Stimulated activated CD4-positive, alpha-beta T cell treated with anti-CD3 and anti-CD28 coated beads, Interleukin-4, amount 100 ng/mL, for 24 hours (primary cell): Measurements from ENCODE around the gene NOXO1.
"Not testable (repeated sequence)": the region's sequence is repeated elsewhere in the genome, so short reads cannot be mapped to it uniquely, and the experiment has no call there.

Source experiments
- DNase-seq: peaks from one replicate; pipeline ENCODE4 v3.0.0-alpha.2; 2020

Gene NOXO1

DNA sequence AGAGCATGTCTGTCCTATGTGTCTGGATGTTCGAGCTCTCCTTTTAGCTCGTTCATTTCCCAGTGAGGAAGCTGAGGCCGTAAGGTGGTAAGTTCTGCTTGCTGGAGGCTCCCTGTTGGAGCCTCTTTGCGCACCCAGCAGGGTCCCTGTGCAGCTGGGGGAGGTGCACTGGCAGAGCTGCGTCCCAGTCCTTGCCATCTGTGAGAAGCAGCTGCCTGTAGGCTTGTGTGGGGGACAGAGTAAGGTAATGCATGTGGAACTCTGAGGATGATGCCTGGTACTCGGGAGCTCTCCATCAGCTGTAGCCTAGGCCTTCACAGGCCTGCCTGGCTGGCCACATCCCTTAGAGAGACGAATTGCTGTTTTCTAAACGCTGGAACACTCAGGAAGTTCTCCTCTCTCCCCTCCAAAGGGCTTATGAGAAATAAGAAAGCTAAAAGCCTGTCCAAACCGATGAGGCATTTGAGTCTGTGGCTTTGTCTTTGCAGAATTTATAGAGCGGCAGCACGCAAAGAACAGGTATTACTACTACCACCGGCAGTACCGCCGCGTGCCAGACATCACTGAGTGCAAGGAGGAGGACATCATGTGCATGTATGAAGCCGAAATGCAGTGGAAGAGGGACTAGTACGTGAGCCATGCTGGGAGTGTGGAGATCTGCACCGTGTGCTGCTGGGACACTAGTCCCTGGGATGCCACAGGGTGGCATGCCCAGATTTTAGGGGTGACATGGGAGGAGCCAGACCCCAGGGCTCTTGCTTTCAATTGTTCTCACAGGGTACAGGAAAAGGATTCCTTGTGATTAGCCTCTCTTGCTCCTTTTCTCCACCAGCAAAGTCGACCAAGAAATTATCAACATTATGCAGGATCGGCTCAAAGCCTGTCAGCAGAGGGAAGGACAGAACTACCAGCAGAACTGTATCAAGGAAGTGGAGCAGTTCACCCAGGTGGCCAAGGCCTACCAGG is 20.3 kb downstream of the NOXO1 start:
- DNase-seq, result peak; percentile 67

DNA sequence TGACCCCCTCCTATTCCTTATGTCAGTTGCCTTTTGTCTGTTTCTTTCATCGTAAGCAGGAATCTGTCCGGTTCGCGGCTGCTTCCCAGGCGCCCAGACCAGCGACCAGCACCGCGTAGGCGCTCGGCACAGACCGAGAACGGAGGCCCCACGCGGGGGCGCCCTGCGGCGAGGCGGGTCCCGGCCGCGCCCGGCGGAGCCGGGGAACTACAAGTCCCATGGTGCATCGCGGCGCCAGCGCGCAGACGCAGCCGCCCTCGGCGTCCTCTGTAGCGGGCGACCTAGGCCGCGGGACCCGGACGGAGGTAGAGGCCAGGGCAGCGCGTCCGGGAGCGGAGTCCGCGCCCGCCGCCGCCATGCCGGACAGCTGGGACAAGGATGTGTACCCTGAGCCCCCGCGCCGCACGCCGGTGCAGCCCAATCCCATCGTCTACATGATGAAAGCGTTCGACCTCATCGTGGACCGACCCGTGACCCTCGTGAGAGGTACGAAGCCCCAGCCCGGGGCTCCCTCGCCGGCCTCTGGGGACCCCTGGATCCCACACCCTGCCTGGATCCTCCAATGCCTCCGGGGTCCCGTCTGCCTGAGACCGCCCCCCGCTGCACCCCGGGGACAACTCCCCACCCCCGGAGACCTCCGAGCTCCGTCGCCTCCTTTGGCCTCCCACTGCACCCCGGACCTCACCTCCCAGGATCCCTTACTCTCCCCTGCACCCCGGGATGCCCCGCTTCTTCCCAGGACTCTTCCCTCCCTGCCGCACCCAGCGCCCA is 21.8 kb downstream of the NOXO1 start, which contains the start of gene NDUFB10:
Gene NDUFB10 (plus strand): TSS at position 270 of the 771 bp plus-strand sequence. CDS start 87 bp downstream, at position 357.
- DNase-seq, result peak; percentile 92

DNA sequence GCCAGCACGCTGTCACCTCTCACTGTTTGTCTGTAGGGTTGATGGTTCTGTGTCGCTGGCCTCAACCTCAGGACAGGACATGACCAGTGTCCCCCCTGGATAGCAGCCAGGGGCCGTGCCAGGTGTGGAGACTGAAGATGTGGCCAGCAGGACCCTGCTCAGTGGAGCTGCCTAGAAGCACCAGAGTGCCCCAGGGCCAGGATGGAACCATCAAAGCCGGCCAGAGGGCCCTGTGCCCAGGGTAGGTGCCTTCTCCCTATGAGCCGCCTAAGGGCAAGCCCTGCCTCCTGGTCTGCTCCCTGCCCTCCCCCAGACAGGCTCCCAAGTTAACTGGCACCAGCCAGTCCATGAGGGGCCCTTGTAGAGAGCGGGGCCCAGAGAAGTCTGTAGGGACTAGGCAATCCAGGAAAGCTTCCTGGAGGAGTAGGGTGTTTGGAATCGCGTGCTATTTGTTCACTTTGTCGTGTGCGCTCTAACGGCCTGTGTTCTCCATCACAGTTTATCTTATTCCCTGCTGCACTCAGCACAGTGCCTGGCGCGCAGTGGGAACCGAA is 22.5 kb downstream of the NOXO1 start:
- no peak for DNase-seq

DNA sequence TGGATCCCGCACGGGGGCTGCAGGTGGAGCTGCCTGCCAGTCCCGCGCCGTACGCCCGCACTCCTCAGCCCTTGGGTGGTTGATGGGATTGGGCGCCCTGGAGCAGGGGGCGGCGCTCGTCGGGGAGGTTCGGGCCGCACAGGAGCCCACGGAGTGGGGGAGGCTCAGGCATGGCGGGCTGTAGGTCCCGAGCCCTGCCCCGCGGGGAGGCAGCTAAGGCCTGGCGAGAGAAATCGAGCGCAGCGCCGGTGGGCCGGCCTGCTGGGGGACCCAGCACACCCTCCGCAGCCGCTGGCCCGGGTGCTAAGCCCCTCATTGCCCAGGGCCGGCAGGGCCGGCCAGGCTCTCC is 23.2 kb downstream of the NOXO1 start:
- DNase-seq, result not testable (repeated sequence)

DNA sequence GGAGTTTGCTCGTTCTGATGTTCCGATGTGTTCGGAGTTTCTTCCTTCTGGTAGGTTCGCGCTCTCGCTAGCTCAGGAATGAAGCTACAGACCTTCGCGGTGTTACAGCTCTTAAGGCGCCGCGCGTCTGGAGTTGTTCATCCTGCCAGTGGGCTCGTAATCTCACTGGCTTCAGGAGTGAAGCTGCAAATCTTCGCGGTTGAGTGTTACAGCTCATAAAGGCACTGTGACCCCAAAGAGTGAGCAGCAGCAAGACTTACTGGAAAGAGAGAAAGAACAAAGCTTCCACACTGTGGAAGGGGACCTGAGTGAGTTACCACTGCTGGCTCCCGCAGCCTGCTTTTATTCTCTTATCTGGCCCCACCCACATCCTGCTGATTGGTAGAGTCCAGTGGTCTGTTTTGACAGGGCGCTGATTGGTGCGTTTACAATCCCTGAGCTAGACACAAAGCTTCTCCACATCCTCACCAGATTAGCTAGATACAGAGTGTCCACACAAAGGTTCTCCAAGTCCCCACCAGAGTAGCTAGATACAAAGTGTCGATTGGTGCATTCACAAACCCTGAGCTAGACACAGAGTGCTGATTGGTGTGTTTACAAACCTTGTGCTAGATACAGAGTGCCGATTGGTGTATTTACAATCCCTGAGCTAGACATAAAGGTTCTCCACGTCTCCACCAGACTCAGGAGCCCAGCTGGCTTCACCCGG is 23.7 kb downstream of the NOXO1 start:
- not testable (repeated sequence) for DNase-seq

DNA sequence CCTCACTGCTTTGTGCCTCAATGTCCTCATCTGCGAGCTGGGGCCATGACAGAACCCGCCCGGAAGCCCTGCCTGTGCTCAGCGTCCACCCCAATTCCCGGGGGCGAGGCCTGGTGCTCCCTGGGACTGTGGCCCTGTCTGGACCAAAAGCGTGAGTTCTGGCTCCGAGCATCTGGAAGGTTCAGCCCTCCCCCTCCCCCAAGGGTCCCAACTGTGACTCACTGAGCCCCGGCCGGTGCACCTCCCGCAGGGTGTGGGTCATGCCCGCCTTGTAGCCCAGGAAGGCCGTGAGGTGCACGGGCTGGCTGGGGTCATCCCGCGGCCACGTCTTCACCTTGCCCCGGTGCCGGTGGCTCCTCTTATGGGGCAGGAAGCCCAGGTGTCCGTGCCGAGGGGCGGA is 27.5 kb downstream of the NOXO1 start:
- DNase-seq, result no peak

DNA sequence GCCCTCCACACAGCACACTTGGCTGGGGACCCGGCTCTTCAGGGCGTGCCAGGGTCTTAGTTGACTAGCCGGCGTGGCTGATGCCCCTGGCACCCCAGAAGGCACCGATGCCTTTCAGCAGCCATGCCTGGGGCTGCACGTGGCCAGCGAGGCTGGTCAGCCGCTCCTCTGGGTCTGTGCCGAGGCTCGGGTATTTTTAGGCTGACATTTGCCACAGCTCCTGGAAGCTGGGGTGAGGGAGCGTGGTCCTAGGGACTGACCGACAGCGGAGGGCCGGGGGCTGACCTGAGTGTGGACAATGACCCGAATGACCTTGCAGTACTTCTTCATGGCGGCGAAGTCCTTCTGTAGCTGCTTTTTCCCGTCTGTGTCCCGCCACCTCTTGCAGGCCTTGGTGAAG is 30.7 kb downstream of the NOXO1 start:
- DNase-seq, result no peak

DNA sequence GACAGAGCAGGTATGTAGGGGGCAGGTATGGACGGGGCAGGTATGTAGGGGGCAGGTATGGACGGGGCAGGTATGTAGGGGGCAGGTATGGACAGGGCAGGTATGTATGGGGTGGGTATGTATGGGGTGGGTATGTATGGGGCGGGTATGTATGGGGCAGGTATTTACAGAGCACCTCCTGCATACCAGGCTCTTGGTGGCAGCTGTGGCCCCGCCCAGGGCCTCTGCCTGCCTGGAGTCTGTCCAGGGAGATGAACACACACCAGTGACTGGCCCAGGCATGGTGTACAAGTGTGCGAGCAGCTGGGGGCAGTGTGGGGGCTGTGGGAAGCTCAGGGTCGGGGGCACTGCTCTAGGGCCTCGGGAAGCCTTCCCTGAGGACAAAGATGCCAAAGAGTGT is 31.2 kb downstream of the NOXO1 start:
- no peak for DNase-seq

DNA sequence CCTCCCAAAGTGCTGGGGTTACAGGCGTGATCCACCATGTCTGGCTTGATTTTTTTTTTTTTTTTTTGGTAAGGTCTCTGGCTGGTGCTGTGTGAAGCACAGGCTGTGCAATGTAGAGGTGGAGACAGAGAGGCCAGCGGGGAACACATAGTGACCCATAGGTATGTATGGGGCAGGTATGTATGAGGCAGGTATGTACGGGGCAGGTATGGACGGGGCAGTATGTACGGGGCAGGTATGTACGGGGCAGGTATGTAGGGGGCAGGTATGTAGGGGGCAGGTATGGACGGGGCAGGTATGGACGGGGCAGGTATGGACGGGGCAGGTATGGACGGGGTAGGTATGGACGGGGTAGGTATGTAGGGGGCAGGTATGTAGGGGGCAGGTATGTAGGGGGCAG is 31.8 kb downstream of the NOXO1 start:
- no peak for DNase-seq

DNA sequence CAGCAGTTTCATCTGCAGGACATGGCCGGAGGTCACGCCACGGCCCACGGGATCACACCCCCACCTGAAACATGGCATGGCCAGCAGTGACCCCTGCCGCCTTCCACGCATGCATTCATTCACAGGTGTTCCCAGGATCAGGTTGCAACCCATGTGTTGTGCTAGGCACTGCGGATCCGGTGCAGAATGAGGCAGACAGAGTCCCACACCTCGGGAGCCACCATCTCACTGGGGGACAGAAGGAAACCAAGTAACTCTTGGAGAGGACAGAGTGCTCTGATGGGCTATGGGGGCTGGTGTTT is 33.9 kb downstream of the NOXO1 start:
- DNase-seq, result no peak

DNA sequence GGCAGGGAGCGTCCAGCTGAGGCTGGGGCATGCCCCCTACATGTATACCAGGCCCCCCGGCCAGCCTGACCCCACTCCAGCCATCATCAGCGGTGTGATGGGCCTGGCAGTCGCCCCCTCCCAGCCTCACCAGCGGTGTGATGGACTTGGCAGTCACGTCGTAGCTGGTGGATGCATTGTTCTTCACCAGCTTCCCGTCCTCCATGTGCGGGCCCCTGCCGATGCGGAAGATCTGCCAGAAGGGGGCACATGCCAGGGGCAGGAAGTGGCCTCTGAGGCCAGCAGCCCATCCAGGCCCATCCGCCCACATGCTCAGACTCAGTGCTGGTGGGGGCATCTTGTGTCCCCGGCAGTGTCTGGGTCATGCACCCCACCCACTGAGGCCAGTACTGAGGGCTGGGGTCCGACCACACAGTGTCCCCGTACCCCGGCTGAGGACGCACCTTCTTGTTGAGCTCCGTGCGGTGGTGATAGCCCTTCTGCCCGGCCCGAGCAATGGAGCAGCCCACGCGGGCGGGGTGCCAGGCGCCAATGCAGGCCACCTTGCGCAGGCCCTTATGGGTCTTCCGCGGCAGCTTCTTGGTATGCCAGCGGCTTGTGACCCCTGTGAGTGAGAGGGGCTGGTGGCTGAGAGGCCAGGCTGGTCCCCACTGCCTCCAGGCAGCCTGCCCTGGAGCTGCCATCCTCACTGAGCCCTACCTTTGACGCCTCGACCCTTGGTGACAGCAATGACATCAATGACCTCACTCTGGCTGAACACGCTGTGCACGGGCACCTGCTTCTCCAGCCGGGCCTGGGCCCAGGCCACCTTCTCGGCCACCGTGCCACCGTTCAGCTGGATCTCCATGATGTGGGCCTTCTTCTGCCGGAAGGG is 34.5 kb downstream of the NOXO1 start:
- DNase-seq, result no peak

DNA sequence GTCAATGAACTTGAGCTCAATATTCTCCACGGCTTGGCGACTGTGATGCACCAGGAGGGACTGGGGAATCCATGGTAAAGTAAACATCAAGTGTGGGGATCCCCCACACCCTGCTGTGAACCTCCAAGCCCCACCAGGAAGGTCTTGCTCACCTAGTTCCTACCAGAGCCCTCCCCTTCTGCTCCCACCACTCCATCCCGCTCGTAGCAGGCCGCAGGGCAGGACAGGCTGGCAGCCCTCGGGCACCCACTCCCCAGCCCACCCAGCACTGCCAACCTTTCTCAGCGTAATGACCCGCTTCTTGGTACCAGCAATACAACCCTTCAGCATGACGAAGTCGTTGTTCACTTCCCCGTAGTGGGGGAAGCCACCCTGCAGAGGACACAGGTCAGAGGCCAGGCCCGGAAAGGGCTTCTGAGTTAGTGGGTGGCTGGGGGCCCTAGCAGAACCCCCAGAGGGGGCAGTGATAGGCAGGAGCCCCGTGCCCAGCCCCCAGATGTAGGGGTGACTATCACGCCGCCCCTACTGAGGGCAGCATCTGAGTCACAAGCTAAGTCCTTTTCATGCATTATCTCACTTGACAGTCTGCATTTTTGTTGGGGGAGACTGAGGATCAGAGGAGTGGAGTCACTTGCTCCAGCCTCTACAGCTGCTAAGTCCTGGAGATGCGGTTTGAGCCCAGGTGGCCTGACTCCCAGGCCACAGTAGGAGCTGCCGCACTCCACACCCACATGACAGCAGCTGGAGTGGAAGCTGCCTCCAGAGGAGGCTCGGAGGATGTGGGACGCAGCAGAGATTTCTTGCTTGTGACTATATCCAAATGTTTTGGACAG is 35.5 kb downstream of the NOXO1 start:
- no peak for DNase-seq

DNA sequence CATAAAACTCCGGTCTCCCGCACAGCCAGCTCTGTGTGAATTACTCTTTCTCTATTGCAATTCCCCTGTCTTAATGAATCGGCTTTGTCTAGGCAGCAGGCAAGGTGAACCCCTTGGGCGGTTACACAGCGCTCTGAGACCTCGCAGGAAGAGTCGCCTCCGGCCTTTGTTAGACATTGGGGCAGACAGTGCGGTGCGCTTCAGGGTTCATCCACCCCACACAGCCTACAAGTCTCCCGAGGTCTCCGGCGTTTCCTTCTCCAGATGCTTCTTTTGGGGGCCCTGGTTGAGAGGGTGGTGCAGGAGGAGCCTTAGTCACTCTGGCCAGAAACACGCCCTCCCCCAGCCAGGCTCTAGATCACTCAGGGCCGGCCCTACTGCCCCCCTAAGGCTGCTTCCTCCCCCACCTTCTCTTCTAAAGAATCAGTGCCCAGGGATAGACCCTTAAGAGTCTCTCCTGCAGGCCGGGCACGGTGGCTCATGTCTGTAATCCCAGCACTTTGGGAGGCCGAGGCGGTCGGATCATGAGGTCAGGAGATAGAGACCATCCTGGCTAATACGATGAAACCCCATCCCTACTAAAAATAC is 36.6 kb downstream of the NOXO1 start:
- no peak for DNase-seq

DNA sequence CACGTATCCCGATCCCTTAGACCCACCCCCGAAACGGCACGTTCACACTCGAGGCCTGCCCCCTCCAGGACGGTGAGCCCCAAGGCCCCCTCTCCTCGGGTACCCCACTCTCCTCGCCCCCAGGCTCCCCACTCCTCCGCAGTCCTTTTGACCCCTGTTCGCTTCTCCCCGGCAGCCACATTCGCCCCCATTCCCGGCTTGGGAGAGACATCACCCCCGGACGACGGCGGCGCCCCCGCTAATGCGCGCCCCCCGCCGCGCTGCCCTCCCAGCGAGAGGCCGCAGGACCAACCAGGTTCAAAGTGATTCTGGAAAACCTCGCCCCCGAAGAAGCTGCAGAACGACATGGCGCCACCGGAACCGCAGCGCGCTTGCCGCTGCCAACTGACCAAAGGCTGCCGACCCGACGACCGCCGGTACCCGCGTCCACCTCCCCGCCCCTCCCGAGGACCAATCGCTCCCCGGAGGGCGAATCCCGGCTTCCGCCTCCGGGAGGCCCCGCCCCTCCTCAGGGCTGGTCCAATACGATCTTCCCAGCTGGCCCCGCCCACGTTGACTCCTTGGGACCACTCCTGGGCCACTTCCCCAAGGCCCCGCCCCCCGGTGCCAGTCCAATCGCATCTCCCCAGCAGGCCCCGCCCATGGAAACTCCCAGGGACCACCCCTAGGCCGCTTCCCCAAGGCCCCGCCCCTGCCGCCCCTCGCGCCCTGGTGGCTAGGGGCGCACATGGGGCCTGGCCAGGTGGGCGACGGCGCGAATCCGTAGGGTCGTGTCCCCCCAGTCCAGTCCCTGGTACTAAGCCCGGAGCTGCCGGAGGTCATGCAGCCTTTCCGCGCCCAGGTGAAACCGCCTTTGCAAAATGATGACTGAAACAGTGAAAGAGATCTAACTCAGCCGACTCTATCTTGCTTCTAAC is 38.2 kb downstream of the NOXO1 start, which contains the start of gene MSRB1:
Gene MSRB1 (minus strand): TSS at position 390 of the 917 bp plus-strand sequence. CDS start 43 bp downstream, at position 347.
- peak; percentile 100 for DNase-seq

DNA sequence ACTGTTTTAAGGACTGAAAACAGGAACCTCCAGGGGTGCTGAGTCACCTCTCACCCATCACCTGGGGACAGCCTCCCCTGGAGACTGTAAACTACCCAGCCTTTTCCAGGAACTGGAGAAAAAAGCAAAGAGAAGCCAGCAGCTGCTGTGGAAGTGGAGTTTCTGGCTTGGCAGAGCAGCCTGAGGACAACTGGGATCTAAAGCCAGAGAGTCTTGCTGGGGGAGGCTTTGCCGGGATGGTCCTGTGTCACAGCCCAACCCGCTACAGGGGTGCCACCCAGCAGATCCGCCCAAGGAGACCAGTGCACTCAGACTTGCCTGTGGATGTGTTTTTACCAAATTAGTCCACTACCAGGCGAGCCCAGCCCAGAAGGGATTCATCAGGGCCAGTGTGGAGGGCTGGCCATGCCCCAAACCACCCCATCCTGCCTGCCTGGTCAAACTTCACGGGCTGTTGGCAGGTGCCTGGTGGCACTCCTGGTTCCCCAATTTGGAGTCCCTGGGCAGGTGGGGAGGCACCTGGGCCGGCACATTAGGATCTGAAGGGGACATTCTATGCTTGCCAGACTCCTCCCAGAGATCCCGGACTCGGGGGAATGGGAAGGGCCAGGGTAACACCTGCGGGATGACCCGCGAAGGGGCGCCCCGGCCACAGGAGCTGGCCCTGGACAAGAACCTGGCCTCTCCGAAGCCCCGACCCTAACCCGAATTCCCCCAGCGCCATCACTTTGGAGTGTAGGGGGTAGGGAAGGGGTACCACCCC is 39.0 kb downstream of the NOXO1 start:
- DNase-seq, result no peak

DNA sequence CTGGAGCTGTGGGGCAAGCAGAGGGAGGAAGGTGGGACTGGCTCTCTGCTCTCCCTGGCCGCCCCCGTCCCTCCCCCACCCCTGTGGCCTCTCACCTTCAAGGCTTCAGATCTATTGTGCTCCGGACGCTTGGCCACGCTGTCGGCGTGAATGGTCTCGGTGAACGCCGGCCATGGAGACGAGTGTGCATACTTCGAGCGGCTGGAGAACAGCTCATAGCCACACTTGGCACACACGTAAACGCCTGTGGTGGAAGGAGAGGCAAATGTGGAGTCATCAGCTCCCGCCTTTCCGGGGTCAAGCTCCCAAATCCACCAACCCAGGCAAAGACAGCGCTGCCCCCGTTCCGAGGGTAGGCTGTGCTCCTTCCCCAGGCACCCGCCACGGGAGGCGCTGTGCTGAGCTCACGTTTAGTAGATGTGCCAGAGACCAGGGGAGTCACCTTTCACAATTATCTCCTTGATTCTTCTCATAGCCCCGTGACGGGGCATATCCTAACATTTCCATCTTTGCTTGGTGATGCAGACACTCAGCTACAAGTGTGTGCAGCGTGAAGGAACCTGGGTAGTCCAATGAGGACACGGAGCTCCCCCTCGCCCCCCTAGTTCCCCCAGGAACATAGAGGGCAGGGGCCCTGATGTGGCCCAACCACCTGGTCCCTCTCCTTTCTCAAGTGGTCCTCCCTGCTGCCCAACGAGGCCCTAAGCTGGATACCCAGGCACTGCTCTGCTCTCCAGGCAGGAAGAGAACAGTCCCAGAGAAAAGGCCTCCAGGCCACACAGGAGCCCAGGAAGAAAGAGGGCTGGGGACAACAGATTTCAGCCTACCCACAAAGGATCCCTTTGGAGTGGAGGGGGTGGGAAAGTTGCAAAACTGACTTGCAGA is 39.9 kb downstream of the NOXO1 start:
- no peak for DNase-seq

DNA sequence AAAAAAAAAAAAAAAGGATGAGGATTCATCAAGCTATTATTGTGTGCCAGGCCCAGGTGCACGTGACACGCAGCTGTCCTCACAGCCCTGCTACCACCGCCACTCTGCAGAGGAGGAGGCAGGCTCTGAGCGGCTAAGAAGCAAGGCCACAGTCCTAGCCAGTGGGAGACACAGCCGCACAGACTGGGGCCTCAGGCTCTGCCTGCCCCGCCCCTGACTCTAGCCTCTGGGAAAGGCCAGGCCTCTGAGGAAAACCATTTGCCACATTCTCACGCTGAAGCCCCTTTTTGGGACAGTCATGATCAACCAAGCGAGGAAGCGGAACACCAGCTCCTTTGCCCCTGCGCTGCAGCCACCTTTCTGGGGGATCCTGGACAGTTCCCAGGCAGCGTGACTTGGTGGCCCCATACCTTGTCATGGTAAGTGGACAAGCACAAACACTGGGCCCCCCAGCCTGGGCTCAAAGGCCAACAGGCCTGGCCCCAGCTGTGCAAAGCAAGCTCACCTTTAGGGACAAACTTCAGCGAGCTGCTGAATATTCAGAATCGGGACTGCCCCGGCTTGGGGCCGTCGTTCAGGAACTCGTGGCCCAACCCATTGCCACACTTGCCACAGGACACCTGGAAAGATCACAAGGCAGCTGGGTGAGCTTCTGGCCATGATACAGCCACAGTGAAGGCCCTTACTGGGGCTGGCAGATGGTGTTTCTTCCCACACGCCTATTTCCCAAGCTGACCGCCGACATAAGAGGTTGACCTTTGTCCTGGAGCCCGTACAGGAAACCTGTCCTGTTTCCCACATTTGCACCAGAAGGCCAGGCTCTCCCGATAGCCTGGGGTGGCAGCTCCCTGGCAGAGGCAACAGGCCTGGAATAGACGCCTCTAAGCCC is 40.8 kb downstream of the NOXO1 start:
- DNase-seq, result no peak
